Transverse colon (tissue), 4 donors: Measurements from ENCODE around the gene TTC32.

Experiments used
- EP300 ChIP-seq: sonication (generic); formaldehyde crosslinking; IDR thresholded peaks from one replicate; pipeline ENCODE4 v1.6.1; 2017; ENCODE audit warnings: antibody characterized with exemption, low read depth
- POLR2A ChIP-seq: fragments of 450-650 bp; IDR thresholded peaks from one replicate; pipeline ENCODE4 v1.6.1; 2016; ENCODE audit warnings: antibody characterized with exemption, mild to moderate bottlenecking, moderate library complexity
- POLR2AphosphoS5 ChIP-seq, 3 donors: sonication (generic); formaldehyde crosslinking; IDR thresholded peaks; one replicate each; pipeline ENCODE4 v1.6.1; 2016; ENCODE audit warnings: antibody characterized with exemption in 3 of 3
- TF ChIP-seq, protein P1 (sequence below), 5 experiments: fragments of 200-600 bp in 3 of 5; fragments of 450-650 bp in 2 of 5; sonication (generic) in 3 of 5; IDR thresholded peaks; 1 replicate in 2 of 5; 2 replicates in 3 of 5; pipeline ENCODE4 v1.5.1; 2016 to 2017; ENCODE audit warnings: antibody characterized with exemption in 5 of 5, inconsistent platforms in 3 of 5, mild to moderate bottlenecking in 2 of 5, moderate library complexity in 1 of 5

DNA sequence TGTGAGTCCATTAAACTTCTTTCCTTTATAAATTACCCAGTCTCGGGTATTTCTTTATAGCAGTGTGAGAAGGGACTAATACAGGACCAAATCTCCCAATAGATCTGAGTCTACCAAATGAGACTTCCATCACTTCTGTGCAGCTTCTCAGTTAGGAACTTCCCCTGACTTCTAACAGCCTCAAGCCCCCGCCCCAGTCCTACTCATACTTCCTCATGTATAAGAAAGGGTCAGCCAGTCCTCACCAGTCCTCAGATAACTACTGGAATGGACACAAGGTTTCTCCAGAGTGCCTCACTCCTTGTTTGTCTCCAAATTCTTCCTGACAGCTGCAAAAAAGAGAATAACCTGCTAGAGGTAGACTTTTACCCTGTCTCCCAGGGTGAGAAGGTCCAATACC, 19.5 kb downstream of the TTC32 start:
- TF ChIP-seq POLR2A: no peak
- TF ChIP-seq, protein P1, sequence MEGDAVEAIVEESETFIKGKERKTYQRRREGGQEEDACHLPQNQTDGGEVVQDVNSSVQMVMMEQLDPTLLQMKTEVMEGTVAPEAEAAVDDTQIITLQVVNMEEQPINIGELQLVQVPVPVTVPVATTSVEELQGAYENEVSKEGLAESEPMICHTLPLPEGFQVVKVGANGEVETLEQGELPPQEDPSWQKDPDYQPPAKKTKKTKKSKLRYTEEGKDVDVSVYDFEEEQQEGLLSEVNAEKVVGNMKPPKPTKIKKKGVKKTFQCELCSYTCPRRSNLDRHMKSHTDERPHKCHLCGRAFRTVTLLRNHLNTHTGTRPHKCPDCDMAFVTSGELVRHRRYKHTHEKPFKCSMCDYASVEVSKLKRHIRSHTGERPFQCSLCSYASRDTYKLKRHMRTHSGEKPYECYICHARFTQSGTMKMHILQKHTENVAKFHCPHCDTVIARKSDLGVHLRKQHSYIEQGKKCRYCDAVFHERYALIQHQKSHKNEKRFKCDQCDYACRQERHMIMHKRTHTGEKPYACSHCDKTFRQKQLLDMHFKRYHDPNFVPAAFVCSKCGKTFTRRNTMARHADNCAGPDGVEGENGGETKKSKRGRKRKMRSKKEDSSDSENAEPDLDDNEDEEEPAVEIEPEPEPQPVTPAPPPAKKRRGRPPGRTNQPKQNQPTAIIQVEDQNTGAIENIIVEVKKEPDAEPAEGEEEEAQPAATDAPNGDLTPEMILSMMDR (IDR thresholded peaks at IDR 0.05): no peak
- TF ChIP-seq POLR2AphosphoS5 (IDR thresholded peaks at IDR 0.05): no peak
- TF ChIP-seq EP300: no peak
